Measurements from ENCODE around the gene TCF12. TPM values are rescaled to one million over a fixed set of nuclear protein-coding genes. Genes with fewer than 3 reads are reported as not detected.

The TCF12 gene
- total RNA-seq, 6 experiments from 2014 or later: 106 to 200 (median 149) TPM

DNA sequence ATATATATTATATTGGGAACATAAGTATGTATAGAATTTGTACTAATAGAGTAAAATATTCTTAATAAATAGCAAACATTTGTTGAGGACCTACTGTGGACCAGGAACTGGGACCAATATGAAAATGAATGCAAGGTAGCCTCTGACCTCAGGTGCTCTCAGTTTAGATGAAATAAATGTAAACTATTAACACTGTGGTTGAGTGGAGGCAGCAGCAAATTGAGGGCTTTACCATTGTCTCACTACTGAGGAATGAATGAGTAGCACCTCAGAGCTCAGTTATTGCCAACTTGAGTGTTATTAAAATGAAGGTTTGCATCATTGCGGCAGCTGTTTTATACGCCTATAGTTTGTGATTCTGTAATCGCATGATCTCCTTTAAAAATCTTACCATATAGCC, 366.9 kb downstream of the TCF12 start:
- H3K9me3 Mint-ChIP-seq: no peaks in the 10 kb centered on the region
- peaks cover 4% of the 10 kb centered on the region; the same call in 1 of the 2 replicates for H3K4me1 Mint-ChIP-seq (ENCODE audit: low read depth)
- DNase-seq: no peak
- H3K27me3 Mint-ChIP-seq (ENCODE audit: insufficient read depth): peaks cover 5% of the 10 kb centered on the region
- TF ChIP-seq, protein P1, sequence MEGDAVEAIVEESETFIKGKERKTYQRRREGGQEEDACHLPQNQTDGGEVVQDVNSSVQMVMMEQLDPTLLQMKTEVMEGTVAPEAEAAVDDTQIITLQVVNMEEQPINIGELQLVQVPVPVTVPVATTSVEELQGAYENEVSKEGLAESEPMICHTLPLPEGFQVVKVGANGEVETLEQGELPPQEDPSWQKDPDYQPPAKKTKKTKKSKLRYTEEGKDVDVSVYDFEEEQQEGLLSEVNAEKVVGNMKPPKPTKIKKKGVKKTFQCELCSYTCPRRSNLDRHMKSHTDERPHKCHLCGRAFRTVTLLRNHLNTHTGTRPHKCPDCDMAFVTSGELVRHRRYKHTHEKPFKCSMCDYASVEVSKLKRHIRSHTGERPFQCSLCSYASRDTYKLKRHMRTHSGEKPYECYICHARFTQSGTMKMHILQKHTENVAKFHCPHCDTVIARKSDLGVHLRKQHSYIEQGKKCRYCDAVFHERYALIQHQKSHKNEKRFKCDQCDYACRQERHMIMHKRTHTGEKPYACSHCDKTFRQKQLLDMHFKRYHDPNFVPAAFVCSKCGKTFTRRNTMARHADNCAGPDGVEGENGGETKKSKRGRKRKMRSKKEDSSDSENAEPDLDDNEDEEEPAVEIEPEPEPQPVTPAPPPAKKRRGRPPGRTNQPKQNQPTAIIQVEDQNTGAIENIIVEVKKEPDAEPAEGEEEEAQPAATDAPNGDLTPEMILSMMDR (IDR thresholded peaks at IDR 0.05): no peak
- no peak overlapping the region for H3K4me3 Mint-ChIP-seq
- peaks cover 68% of the 10 kb centered on the region for H3K36me3 Mint-ChIP-seq (ENCODE audit: low read depth)
- peak overlapping the region; percentile 38; the same call in 1 of the 2 replicates for H3K27ac Mint-ChIP-seq

DNA sequence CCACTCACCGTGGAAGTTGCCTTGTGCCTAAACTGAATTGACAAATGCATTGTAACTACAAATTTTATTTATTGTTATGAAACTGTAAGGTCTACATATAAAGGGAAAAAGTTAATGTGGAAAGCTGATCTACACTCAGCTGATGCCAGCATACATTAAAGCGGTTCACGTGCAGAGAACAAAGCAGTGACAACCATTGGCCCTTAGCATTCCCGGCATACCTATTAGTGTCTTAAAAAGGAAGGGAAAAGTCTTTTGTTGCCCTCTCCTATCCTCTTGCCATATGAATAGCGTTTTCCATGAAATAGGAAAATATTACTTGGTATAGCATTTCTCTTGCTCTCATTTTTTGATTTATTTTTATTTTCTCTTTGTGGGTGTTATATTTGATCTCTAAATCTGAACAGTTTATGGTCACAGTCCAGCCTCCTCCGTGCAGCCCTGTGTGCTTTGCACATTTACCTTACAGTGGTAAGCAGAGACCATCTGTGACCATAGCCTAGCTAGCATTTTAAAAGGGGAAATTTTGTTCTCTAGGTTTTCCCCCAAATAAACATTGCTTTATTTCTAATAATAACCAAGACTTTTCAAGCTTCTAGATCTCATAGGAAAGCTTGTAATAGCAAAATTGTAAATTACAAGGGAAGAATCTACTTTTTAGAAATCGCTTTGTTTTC, 368.1 kb downstream of the TCF12 start:
- DNase-seq: no peak
- TF ChIP-seq, protein P1 (IDR thresholded peaks at IDR 0.05): no peak
- Mint-ChIP-seq H3K4me1 (ENCODE audit: low read depth) (peaks cover 4% of the 10 kb centered on the region; the same call in 1 of the 2 replicates), H3K4me3 (no peak overlapping the region), H3K9me3 (no peaks in the 10 kb centered on the region), H3K36me3 (ENCODE audit: low read depth) (peaks cover 70% of the 10 kb centered on the region), H3K27me3 (ENCODE audit: insufficient read depth) (peaks cover 4% of the 10 kb centered on the region), H3K27ac (no peak overlapping the region)

DNA sequence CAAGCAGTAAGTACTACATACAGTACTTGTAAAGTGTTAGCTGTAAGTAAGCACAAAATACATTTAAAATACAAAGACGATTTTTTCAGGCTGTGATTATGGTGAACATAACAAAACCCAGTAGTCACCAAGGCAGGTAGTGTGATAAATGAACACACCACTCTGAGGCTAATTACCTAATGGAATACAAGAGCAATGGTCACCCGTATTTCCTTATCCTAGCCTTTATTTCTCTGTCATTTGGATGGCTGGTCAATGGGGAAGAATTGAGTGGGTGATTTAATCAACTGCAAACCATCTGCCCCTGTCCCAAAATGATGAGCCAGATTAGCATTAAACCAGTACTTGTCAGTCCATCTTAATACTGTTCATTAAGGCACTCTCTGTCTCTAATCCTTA, 368.7 kb downstream of the TCF12 start:
- Mint-ChIP-seq H3K27me3 (ENCODE audit: insufficient read depth) (peaks cover 4% of the 10 kb centered on the region), H3K4me1 (ENCODE audit: low read depth) (peaks cover 4% of the 10 kb centered on the region; the same call in 1 of the 2 replicates), H3K4me3 (no peak overlapping the region), H3K27ac (no peak overlapping the region), H3K36me3 (ENCODE audit: low read depth) (peaks cover 72% of the 10 kb centered on the region), H3K9me3 (no peaks in the 10 kb centered on the region)
- no peak for DNase-seq
- TF ChIP-seq, protein P1 (IDR thresholded peaks at IDR 0.05): no peak

DNA sequence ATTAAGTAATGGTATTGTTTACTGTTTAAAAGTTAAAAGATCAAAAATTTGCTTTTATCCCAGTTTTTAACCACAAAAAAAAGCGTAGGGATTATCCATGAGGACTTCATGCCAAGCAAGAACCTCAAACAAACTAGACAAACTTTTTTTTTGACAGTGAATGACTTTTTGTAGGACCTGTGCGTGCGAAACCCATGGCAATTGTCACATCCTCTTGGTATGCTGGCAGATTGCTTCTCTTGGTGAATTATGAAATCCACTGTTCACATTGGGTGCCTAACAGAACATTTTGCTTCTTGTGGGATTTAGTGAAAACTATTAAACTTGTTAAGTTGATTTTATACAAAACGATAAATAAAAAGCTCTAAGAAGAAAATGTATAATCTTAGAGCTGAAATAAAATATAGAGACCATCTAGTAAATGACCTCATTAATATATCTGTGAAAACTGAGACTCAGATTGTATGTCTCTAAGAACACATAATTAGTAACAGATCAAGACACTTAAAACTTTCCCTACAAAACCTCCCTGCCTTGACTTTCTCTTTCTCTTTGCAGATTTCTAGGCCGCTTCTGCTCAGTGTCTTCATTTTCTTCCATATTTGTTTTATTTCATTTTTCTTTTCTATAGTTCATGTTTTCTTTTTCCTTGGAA, 370.6 kb downstream of the TCF12 start:
- Mint-ChIP-seq H3K4me3 (no peak overlapping the region), H3K36me3 (ENCODE audit: low read depth) (peaks cover 71% of the 10 kb centered on the region), H3K27me3 (ENCODE audit: insufficient read depth) (peaks cover 6% of the 10 kb centered on the region), H3K9me3 (no peaks in the 10 kb centered on the region), H3K4me1 (ENCODE audit: low read depth) (peaks cover 4% of the 10 kb centered on the region; the same call in 1 of the 2 replicates), H3K27ac (no peak overlapping the region)
- TF ChIP-seq, protein P1 (IDR thresholded peaks at IDR 0.05): no peak
- no peak for DNase-seq

DNA sequence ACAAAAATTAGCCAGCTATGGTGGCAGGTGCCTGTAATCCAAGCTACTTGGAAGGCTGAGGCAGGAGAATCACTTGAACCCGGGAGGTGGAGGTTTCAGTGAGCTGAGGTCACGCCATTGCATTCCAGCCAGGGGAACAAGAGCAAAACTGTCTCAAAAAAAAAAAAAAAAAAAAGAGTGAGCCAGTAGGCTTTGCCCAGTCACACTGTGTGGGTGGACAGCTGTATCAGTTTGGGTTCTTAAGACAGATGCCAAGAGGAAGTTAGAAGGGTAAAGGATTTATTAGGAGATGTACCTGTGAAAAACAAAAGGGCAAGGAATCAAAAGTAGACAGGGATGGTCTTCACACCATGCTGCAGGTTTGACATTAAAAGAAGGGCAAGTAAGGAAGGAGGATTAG, 371.7 kb downstream of the TCF12 start:
- TF ChIP-seq, protein P1 (IDR thresholded peaks at IDR 0.05): no peak
- Mint-ChIP-seq H3K4me3 (no peak overlapping the region; the same call in 1 of the 2 replicates), H3K4me1 (ENCODE audit: low read depth) (peaks cover 4% of the 10 kb centered on the region; the same call in 1 of the 2 replicates), H3K9me3 (no peaks in the 10 kb centered on the region), H3K27ac (no peak overlapping the region), H3K36me3 (ENCODE audit: low read depth) (peaks cover 62% of the 10 kb centered on the region), H3K27me3 (ENCODE audit: insufficient read depth) (peaks cover 6% of the 10 kb centered on the region)
- DNase-seq: no peak

Measured in HFFc6 (cell line).